ENCODE data around the gene KIFBP. TPM values are rescaled to one million over a fixed set of nuclear protein-coding genes. Genes with fewer than 3 reads are reported as not detected.

KIFBP gene
- total RNA-seq, 1 experiment from 2014 or later: 65.9 TPM

DNA sequence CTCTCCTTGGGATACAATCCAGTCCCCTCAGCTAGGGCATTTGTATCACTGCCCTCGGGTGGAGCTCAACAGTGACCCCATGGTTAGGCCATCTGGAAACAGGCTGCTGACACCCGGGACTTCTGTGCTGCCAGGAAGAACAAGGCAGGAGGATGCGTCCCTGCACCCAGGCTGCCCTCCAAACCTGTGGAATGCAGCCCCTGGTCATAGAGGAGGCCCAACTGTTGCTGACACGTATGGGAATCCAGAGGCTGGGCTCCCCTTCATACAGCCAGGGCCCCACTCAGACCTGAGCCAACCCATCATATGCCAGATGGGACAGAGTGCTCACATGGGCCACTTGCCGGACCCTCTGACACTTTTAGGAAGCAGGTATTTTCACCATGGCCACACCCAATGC is 53.8 kb downstream of the KIFBP start:
- Histone ChIP-seq H3K9me3 (ENCODE audit: low read length) (no peaks in the 10 kb centered on the region), H3K27me3 (ENCODE audit: low read length) (no peaks in the 10 kb centered on the region), H3K4me2 (ENCODE audit: low read length) (no peak overlapping the region), H3K9ac (ENCODE audit: low read length) (no peak overlapping the region), H3K27ac (ENCODE audit: low read length) (no peak overlapping the region), H3K9me2 (replicated peaks; ENCODE audit: low read length) (no peaks in the 10 kb centered on the region), H3K36me3 (ENCODE audit: low read depth, low read length) (no peaks in the 10 kb centered on the region), H3K79me2 (ENCODE audit: low read length) (no peaks in the 10 kb centered on the region), H3K4me1 (ENCODE audit: insufficient read depth, low read length) (peaks cover 10% of the 10 kb centered on the region; the same call in 1 of the 2 replicates), H3F3A (ENCODE audit: low read length, unreplicated experiment) (no peaks in the 10 kb centered on the region), H3K4me3 (ENCODE audit: low read length) (no peak overlapping the region), H2AFZ (ENCODE audit: low read length) (no peak overlapping the region), H4K20me1 (ENCODE audit: low read length) (no peaks in the 10 kb centered on the region)
- ChIA-PET CTCF (no interaction called here), POLR2A (ENCODE audit: unreplicated experiment) (no interaction called here)
- intact Hi-C loops (cut with micrococcal nuclease): no loop called here
- ATAC-seq (no peak), DNase-seq (no peak)
- TF ChIP-seq, protein P1, sequence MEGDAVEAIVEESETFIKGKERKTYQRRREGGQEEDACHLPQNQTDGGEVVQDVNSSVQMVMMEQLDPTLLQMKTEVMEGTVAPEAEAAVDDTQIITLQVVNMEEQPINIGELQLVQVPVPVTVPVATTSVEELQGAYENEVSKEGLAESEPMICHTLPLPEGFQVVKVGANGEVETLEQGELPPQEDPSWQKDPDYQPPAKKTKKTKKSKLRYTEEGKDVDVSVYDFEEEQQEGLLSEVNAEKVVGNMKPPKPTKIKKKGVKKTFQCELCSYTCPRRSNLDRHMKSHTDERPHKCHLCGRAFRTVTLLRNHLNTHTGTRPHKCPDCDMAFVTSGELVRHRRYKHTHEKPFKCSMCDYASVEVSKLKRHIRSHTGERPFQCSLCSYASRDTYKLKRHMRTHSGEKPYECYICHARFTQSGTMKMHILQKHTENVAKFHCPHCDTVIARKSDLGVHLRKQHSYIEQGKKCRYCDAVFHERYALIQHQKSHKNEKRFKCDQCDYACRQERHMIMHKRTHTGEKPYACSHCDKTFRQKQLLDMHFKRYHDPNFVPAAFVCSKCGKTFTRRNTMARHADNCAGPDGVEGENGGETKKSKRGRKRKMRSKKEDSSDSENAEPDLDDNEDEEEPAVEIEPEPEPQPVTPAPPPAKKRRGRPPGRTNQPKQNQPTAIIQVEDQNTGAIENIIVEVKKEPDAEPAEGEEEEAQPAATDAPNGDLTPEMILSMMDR (conservative IDR thresholded peaks at IDR 0.05; ENCODE audit: low read depth, low read length): no peak
- TF ChIP-seq EZH2phosphoT487 (IDR thresholded peaks at IDR 0.05; ENCODE audit: borderline replicate concordance, low read length) (no peak), EZH2 (IDR thresholded peaks at IDR 0.05; ENCODE audit: low read length, unreplicated experiment) (no peak)
- no TSS peak for BruUV-seq (replicated peaks)

DNA sequence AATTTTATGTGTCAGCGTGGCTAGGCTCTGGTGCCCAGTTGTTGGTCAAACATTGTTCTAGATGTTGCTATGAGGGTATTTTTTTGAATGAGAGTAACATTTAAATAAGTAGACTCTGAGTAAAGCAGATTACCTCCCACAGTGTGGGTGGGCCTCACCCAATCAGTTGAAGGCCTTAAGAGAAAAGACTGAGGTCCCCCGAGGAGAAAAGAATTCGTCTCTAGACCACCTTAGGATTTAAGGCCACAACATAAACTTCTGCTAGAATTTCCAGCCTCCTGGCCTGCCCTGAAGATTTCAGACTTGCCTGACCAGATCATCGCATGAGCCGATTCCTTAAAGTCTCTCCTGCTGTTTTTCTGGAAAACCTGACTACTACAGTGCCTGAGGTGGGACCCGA is 54.2 kb downstream of the KIFBP start:
- ATAC-seq (no peak), DNase-seq (no peak)
- no peaks in the 10 kb centered on the region for H3K79me2 ChIP-seq (ENCODE audit: low read length)
- intact Hi-C loops (cut with micrococcal nuclease): no loop called here
- CTCF ChIA-PET: no interaction called here
- H3K9me2 ChIP-seq (replicated peaks; ENCODE audit: low read length): no peaks in the 10 kb centered on the region
- H3K27me3 ChIP-seq (ENCODE audit: low read length): no peaks in the 10 kb centered on the region
- no peaks in the 10 kb centered on the region for H3K9me3 ChIP-seq (ENCODE audit: low read length)
- TF ChIP-seq, protein P1 (conservative IDR thresholded peaks at IDR 0.05; ENCODE audit: low read depth, low read length): no peak
- TF ChIP-seq EZH2phosphoT487 (IDR thresholded peaks at IDR 0.05; ENCODE audit: borderline replicate concordance, low read length) (no peak), EZH2 (IDR thresholded peaks at IDR 0.05; ENCODE audit: low read length, unreplicated experiment) (no peak)
- no peak overlapping the region for H3K9ac ChIP-seq (ENCODE audit: low read length)
- H3K27ac ChIP-seq (ENCODE audit: low read length): no peak overlapping the region
- BruUV-seq (replicated peaks): no TSS peak
- H4K20me1 ChIP-seq (ENCODE audit: low read length): no peaks in the 10 kb centered on the region
- no peak overlapping the region for H3K4me3 ChIP-seq (ENCODE audit: low read length)
- no peaks in the 10 kb centered on the region for H3K36me3 ChIP-seq (ENCODE audit: low read depth, low read length)
- H3K4me1 ChIP-seq (ENCODE audit: insufficient read depth, low read length): peaks cover 10% of the 10 kb centered on the region; the same call in 1 of the 2 replicates
- H2AFZ ChIP-seq (ENCODE audit: low read length): no peak overlapping the region
- POLR2A ChIA-PET (ENCODE audit: unreplicated experiment): no interaction called here
- no peaks in the 10 kb centered on the region for H3F3A ChIP-seq (ENCODE audit: low read length, unreplicated experiment)
- no peak overlapping the region for H3K4me2 ChIP-seq (ENCODE audit: low read length)

DNA sequence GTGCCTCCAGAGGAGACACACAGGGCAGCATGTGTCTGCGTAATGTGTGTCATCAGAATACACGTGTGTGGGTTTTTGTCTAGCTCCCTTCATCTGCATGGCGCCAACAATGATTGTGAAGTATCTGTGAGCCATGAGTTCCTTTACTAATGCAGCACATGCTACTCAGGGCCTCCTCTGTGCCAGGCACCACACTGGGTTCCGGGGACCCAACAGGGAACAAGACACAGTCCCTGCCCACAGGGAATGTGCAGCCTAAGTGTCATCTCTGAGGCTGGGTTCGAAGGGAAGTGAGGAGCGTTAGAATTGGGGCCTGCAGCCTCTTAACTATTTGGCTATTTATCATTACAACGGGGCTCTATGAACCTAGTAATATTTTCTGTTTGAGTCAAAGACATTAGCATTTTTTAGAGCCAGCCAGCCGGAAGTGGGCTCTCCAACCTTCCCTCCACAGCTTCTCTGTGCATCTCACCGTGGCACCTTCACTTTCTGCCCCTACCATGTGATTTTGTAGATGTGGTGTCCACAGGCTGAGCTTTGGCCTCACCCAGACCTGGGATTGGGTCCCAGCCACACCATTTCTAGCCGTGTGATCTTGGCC is 55.4 kb downstream of the KIFBP start:
- no peak overlapping the region for H3K9ac ChIP-seq (ENCODE audit: low read length)
- no peaks in the 10 kb centered on the region for H3K9me2 ChIP-seq (replicated peaks; ENCODE audit: low read length)
- TF ChIP-seq EZH2phosphoT487 (IDR thresholded peaks at IDR 0.05; ENCODE audit: borderline replicate concordance, low read length) (no peak), EZH2 (IDR thresholded peaks at IDR 0.05; ENCODE audit: low read length, unreplicated experiment) (no peak)
- TF ChIP-seq, protein P1 (conservative IDR thresholded peaks at IDR 0.05; ENCODE audit: low read depth, low read length): no peak
- no TSS peak for BruUV-seq (replicated peaks)
- POLR2A ChIA-PET (ENCODE audit: unreplicated experiment): no interaction called here
- no peaks in the 10 kb centered on the region for H3F3A ChIP-seq (ENCODE audit: low read length, unreplicated experiment)
- ATAC-seq (no peak), DNase-seq (no peak)
- intact Hi-C loops (cut with micrococcal nuclease): no loop called here
- H2AFZ ChIP-seq (ENCODE audit: low read length): no peak overlapping the region
- peaks cover 10% of the 10 kb centered on the region; the same call in 1 of the 2 replicates for H3K4me1 ChIP-seq (ENCODE audit: insufficient read depth, low read length)
- CTCF ChIA-PET: no interaction called here
- H3K27me3 ChIP-seq (ENCODE audit: low read length): no peaks in the 10 kb centered on the region
- no peak overlapping the region for H3K4me2 ChIP-seq (ENCODE audit: low read length)
- no peaks in the 10 kb centered on the region for H3K36me3 ChIP-seq (ENCODE audit: low read depth, low read length)
- H3K4me3 ChIP-seq (ENCODE audit: low read length): no peak overlapping the region
- no peaks in the 10 kb centered on the region for H3K9me3 ChIP-seq (ENCODE audit: low read length)
- no peaks in the 10 kb centered on the region for H3K79me2 ChIP-seq (ENCODE audit: low read length)
- H3K27ac ChIP-seq (ENCODE audit: low read length): no peak overlapping the region
- H4K20me1 ChIP-seq (ENCODE audit: low read length): no peaks in the 10 kb centered on the region

All from PC-3 (cell line).